ENCODE measurements around the gene TWIST2. TPM values are rescaled to one million over a fixed set of nuclear protein-coding genes. Genes with fewer than 3 reads are reported as not detected.

The TWIST2 gene
- polyA plus RNA-seq, 1 of the 3 experiments (the other 2 are of a cell fraction) = 19.5 TPM

- no peak overlapping the region for H3K9ac ChIP-seq
- H3F3A ChIP-seq (replicated peaks; ENCODE audit: insufficient read depth) = no peaks in the 10 kb centered on the region
- H3K9me3 ChIP-seq = no peaks in the 10 kb centered on the region
- H3K27me3 ChIP-seq (ENCODE audit: insufficient read depth) = no peaks in the 10 kb centered on the region
- H3K4me1 ChIP-seq (ENCODE audit: control insufficient read depth in 1 of 2, insufficient read depth in 2 of 2, low read depth in 1 of 2, low read length in 1 of 2) = peaks cover 0 to 3% of the 10 kb centered on the region in 2 experiments; a peak in 1 of 4 replicates
- no peak overlapping the region for H3K4me3 ChIP-seq (ENCODE audit: low read depth in 2 of 2, low read length in 1 of 2)
- CTCF ChIA-PET = no interaction called here
- DNase-seq = no peak
- no peak overlapping the region for H3K27ac ChIP-seq (ENCODE audit: low read depth in 2 of 2, low read length in 1 of 2)
- H3K9me2 ChIP-seq = no peaks in the 10 kb centered on the region
- no peaks in the 10 kb centered on the region for H3K79me2 ChIP-seq (ENCODE audit: insufficient read depth)
- no peaks in the 10 kb centered on the region for H4K20me1 ChIP-seq (ENCODE audit: insufficient read depth)
- TF ChIP-seq FOXM1 (IDR thresholded peaks at IDR 0.05; ENCODE audit: low read depth) (no peak), SMC3 (IDR thresholded peaks at IDR 0.05; ENCODE audit: low read depth, low read length) (no peak), NFIC (IDR thresholded peaks at IDR 0.05; ENCODE audit: borderline replicate concordance) (no peak), CTCF (IDR thresholded peaks at IDR 0.05) (no peak), RFX5 (IDR thresholded peaks at IDR 0.05; ENCODE audit: low read length) (no peak), RXRA (IDR thresholded peaks at IDR 0.05; ENCODE audit: borderline replicate concordance, low read depth) (no peak), CHD2 (IDR thresholded peaks at IDR 0.05; ENCODE audit: low read length, partially characterized antibody) (no peak), PBX3 (IDR thresholded peaks at IDR 0.05) (no peak), YY1 (IDR thresholded peaks at IDR 0.05; ENCODE audit: low read depth) (no peak), FOSL2 (IDR thresholded peaks at IDR 0.05; ENCODE audit: borderline replicate concordance, low read depth) (no peak)
- no peaks in the 10 kb centered on the region for H3K36me3 ChIP-seq (replicated peaks in 1 of 2; ENCODE audit: control insufficient read depth in 1 of 2, insufficient read depth in 2 of 2, low read length in 1 of 2)
- 97% methylated on average over 2 of the region's 2 CpGs for WGBS (ENCODE audit: low lambda C conversion rate)
- no peak overlapping the region for H3K4me2 ChIP-seq
- no peak overlapping the region for H2AFZ ChIP-seq (ENCODE audit: low read depth)
- POLR2A ChIA-PET = no interaction called here
These were observed 55.3 kb downstream of the TWIST2 start for GRCh38 chr2:238903141-238903540.

DNA sequence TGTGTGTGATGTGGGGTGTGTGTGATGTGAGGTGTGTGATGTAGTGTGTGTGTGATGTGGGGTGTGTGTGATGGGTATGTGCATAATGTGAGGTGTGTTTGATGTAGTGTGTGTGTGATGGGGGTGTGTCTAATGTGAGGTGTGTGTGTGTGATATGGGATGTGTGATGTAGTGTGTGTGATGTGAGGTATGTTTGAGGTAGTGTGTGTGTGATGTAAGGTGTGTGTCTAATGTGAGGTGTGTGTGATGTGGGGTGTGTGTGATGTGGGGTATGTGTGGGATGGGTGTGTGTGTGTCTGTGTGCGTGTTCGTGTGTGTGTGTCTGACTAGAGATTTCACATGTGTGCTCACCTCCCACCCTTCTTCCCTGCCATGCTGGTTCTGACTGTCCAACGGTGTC is 56.3 kb downstream of the TWIST2 start:
- Histone ChIP-seq H3K4me1 (ENCODE audit: control insufficient read depth in 1 of 2, insufficient read depth in 2 of 2, low read depth in 1 of 2, low read length in 1 of 2) (peaks cover 0 to 3% of the 10 kb centered on the region in 2 experiments; a peak in 1 of 4 replicates), H3K4me3 (ENCODE audit: low read depth in 2 of 2, low read length in 1 of 2) (no peak overlapping the region), H3K9me2 (no peaks in the 10 kb centered on the region), H4K20me1 (ENCODE audit: insufficient read depth) (no peaks in the 10 kb centered on the region), H3K27me3 (ENCODE audit: insufficient read depth) (no peaks in the 10 kb centered on the region), H2AFZ (ENCODE audit: low read depth) (no peak overlapping the region), H3K9ac (no peak overlapping the region), H3K4me2 (no peak overlapping the region), H3K27ac (ENCODE audit: low read depth in 2 of 2, low read length in 1 of 2) (no peak overlapping the region), H3K79me2 (ENCODE audit: insufficient read depth) (no peaks in the 10 kb centered on the region), H3K36me3 (replicated peaks in 1 of 2; ENCODE audit: control insufficient read depth in 1 of 2, insufficient read depth in 2 of 2, low read length in 1 of 2) (no peaks in the 10 kb centered on the region), H3K9me3 (no peaks in the 10 kb centered on the region), H3F3A (replicated peaks; ENCODE audit: insufficient read depth) (no peaks in the 10 kb centered on the region)
- ChIA-PET CTCF (no interaction called here), POLR2A (no interaction called here)
- 78% methylated on average over 3 of the region's 3 CpGs for whole genome bisulfite sequencing (ENCODE audit: low lambda C conversion rate)
- no peak for TF ChIP-seq POLR2AphosphoS5 (IDR thresholded peaks at IDR 0.05; ENCODE audit: low read depth, low read length)
- no peak for TF ChIP-seq NFIC (IDR thresholded peaks at IDR 0.05; ENCODE audit: borderline replicate concordance)
- no peak for TF ChIP-seq PBX3 (IDR thresholded peaks at IDR 0.05)
- no peak for TF ChIP-seq TAF1 (IDR thresholded peaks at IDR 0.05; ENCODE audit: borderline replicate concordance, low read depth, low read length)
- no peak for TF ChIP-seq GATA2 (CRISPR knock-in tag; IDR thresholded peaks at IDR 0.05)
- no peak for TF ChIP-seq RFX5 (IDR thresholded peaks at IDR 0.05; ENCODE audit: low read length)
- no peak for TF ChIP-seq TCF12 (IDR thresholded peaks at IDR 0.05)
- TF ChIP-seq SMC3 (IDR thresholded peaks at IDR 0.05; ENCODE audit: low read depth, low read length) = no peak
- no peak for TF ChIP-seq RXRA (IDR thresholded peaks at IDR 0.05; ENCODE audit: borderline replicate concordance, low read depth)
- TF ChIP-seq RCOR1 (IDR thresholded peaks at IDR 0.05; ENCODE audit: low read length) = no peak
- TF ChIP-seq CHD2 (IDR thresholded peaks at IDR 0.05; ENCODE audit: low read length, partially characterized antibody) = no peak
- no peak for TF ChIP-seq MXI1 (IDR thresholded peaks at IDR 0.05; ENCODE audit: low read depth, low read length)
- TF ChIP-seq JUND (IDR thresholded peaks at IDR 0.05) = no peak
- TF ChIP-seq GABPA (IDR thresholded peaks at IDR 0.05; ENCODE audit: low read depth) = no peak
- TF ChIP-seq, protein P1, sequence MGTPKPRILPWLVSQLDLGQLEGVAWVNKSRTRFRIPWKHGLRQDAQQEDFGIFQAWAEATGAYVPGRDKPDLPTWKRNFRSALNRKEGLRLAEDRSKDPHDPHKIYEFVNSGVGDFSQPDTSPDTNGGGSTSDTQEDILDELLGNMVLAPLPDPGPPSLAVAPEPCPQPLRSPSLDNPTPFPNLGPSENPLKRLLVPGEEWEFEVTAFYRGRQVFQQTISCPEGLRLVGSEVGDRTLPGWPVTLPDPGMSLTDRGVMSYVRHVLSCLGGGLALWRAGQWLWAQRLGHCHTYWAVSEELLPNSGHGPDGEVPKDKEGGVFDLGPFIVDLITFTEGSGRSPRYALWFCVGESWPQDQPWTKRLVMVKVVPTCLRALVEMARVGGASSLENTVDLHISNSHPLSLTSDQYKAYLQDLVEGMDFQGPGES (IDR thresholded peaks at IDR 0.05; ENCODE audit: low read depth, low read length) = no peak
- no peak for TF ChIP-seq NRF1 (IDR thresholded peaks at IDR 0.05; ENCODE audit: low read depth, low read length)
- no peak for DNase-seq
